ENCODE data around the gene KRT32.

GRCh38 chr17:41428591-41429291 is 38.4 kb downstream of the KRT32 start:
- TF ChIP-seq POLR2A (IDR thresholded peaks at IDR 0.05): no peak
- TF ChIP-seq, protein P1, sequence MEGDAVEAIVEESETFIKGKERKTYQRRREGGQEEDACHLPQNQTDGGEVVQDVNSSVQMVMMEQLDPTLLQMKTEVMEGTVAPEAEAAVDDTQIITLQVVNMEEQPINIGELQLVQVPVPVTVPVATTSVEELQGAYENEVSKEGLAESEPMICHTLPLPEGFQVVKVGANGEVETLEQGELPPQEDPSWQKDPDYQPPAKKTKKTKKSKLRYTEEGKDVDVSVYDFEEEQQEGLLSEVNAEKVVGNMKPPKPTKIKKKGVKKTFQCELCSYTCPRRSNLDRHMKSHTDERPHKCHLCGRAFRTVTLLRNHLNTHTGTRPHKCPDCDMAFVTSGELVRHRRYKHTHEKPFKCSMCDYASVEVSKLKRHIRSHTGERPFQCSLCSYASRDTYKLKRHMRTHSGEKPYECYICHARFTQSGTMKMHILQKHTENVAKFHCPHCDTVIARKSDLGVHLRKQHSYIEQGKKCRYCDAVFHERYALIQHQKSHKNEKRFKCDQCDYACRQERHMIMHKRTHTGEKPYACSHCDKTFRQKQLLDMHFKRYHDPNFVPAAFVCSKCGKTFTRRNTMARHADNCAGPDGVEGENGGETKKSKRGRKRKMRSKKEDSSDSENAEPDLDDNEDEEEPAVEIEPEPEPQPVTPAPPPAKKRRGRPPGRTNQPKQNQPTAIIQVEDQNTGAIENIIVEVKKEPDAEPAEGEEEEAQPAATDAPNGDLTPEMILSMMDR (IDR thresholded peaks at IDR 0.05 in 8 of 11, conservative IDR thresholded peaks at IDR 0.05 in 3 of 11): no peak
